Measurements from ENCODE around the gene GPT2. TPM values are rescaled to one million over a fixed set of nuclear protein-coding genes. Genes with fewer than 3 reads are reported as not detected.
"Not testable (repeated sequence)": the region's sequence is repeated elsewhere in the genome, so short reads cannot be mapped to it uniquely, and the experiment has no call there.

GPT2 gene
- total RNA-seq, 2 donors from 2014 or later = 0.23 to 0.60 TPM

- ATAC-seq = no peak
- Mint-ChIP-seq H3K4me1 (no peaks in the 10 kb centered on the region), H3K4me3 (no peak overlapping the region), H3K27me3 (peaks cover 4% of the 10 kb centered on the region), H3K27ac (no peak overlapping the region), H3K36me3 (ENCODE audit: low read depth) (peaks cover 2% of the 10 kb centered on the region)
- no peaks in the 10 kb centered on the region for H3K9me3 ChIP-seq (ENCODE audit: control insufficient read depth, low read length, poor library complexity, severe bottlenecking)
- DNase-seq = no peak
These were observed 42.5 kb downstream of the GPT2 start for GRCh38 chr16:46926470-46927225.

GRCh38 chr16:46927273-46927672 is 43.1 kb downstream of the GPT2 start:
- no peak for ATAC-seq
- H3K9me3 ChIP-seq (ENCODE audit: control insufficient read depth, low read length, poor library complexity, severe bottlenecking) = no peaks in the 10 kb centered on the region
- no peak overlapping the region for H3K4me3 Mint-ChIP-seq
- no peaks in the 10 kb centered on the region for H3K4me1 Mint-ChIP-seq
- peaks cover 4% of the 10 kb centered on the region for H3K27me3 Mint-ChIP-seq
- no peak overlapping the region for H3K27ac Mint-ChIP-seq
- no peak for DNase-seq
- peaks cover 2% of the 10 kb centered on the region for H3K36me3 Mint-ChIP-seq (ENCODE audit: low read depth)

- DNase-seq = no peak
These were observed 44.6 kb downstream of the GPT2 start for GRCh38 chr16:46928811-46929210.

DNA sequence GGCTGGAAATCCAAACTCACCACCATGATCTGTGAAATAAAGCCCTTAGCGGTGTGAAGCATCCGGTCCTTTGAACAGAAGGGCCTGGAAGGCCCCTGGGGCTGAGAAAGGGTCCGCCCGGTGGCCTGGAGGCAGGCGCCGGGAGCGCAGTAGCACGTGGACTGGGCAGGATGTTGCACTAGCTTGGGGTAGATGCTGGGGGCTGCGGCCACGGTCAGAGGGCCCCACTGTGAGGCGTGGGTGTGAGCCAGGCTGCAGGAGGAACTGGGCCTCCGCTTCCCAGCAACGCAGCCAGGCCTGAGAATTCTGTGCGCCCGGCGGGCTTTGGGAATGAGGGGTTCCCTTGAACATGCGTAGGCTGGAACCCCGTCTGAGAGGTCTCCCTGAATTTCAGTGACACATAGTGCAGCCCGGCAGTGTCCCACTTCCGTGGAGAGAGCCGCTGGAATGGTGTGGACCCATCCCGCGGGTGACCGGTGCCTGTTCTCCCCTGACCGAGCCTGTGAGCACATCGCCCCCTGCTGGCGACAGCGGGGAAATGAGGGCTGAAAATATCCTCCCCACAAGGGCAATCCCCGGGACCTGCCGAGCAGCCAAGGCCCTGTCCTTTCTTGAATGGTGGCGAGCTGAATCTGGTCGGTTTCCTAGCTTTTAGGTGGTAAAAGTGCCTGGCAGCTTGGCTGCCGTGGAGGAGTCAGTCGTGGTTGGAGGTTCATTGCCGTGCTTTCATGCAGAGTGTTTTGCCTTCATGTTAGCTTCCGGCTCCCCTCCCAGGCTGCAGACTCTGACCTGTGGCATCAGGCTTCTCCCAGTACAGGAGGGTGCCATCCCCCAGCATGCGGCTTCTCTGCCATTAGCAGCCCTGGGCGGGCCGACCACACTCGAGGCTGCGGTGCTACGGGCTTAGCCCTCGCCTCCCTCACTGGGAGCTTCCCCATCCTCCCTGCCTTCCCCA is 45.5 kb downstream of the GPT2 start:
- ATAC-seq (peak; percentile 89), DNase-seq (peak; percentile 45 to 60 (median 53))
- Mint-ChIP-seq H3K27me3 (peaks cover 4% of the 10 kb centered on the region), H3K4me1 (no peaks in the 10 kb centered on the region), H3K4me3 (no peak overlapping the region), H3K36me3 (ENCODE audit: low read depth) (peaks cover 2% of the 10 kb centered on the region), H3K27ac (no peak overlapping the region)
- no peaks in the 10 kb centered on the region for H3K9me3 ChIP-seq (ENCODE audit: control insufficient read depth, low read length, poor library complexity, severe bottlenecking)

More at GRCh38 chr16:46928811-46929210, 44.6 kb downstream of the GPT2 start:
- Mint-ChIP-seq H3K27ac (no peak overlapping the region), H3K4me3 (no peak overlapping the region), H3K36me3 (ENCODE audit: low read depth) (peaks cover 2% of the 10 kb centered on the region), H3K4me1 (no peaks in the 10 kb centered on the region), H3K27me3 (peaks cover 4% of the 10 kb centered on the region)
- ATAC-seq = no peak
- no peaks in the 10 kb centered on the region for H3K9me3 ChIP-seq (ENCODE audit: control insufficient read depth, low read length, poor library complexity, severe bottlenecking)

GRCh38 chr16:46930861-46931260 is 46.7 kb downstream of the GPT2 start:
- ATAC-seq (no peak), DNase-seq (no peak)
- Mint-ChIP-seq H3K36me3 (ENCODE audit: low read depth) (peaks cover 2% of the 10 kb centered on the region), H3K4me1 (no peaks in the 10 kb centered on the region), H3K4me3 (no peak overlapping the region), H3K27ac (no peak overlapping the region), H3K27me3 (peaks cover 4% of the 10 kb centered on the region)
- no peaks in the 10 kb centered on the region for H3K9me3 ChIP-seq (ENCODE audit: control insufficient read depth, low read length, poor library complexity, severe bottlenecking)

DNA sequence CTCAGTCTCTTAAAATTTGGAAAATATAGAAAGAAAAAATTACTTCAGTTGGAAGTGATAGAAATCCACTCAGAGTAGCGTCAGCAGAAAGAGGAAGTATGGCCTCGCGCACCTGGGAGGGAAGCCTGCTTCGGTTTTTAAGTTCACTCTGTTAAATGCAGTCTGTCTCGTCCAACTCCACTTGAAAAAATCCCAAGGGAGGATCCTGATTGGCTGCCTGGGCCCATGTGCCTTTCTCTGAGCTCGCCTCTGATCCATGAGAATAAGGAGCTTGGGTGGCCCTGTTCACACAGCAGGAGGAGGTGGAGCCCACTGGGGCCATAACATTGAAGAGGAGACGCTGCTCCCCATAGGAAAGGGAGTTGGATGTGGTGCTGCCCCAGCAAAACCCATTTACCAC is 48.6 kb downstream of the GPT2 start:
- Mint-ChIP-seq H3K36me3 (ENCODE audit: low read depth) (peaks cover 2% of the 10 kb centered on the region), H3K4me3 (no peak overlapping the region), H3K27me3 (no peaks in the 10 kb centered on the region), H3K4me1 (no peaks in the 10 kb centered on the region), H3K27ac (peak overlapping the region; percentile 29)
- DNase-seq (no peak), ATAC-seq (no peak)
- no peaks in the 10 kb centered on the region for H3K9me3 ChIP-seq (ENCODE audit: control insufficient read depth, low read length, poor library complexity, severe bottlenecking)

DNA sequence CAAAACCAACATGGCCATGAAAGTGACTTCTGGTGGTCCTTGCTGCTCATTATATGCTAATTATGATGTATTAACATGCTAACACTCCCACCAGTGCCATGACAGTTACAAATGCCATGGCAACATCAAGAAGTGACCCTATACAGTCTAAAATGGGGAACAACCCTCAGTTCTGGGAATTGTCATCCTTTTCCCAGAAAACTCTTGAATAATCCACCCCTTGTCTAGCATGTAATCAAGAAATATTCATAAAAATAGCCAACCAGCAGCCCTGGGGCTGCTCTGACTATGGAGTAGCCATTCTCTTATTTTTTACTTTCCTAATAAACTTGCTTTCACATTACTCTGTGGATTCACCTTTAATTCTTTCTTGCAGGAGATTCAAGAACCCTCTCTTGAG is 53.4 kb downstream of the GPT2 start:
- Mint-ChIP-seq H3K36me3 (ENCODE audit: low read depth) (no peaks in the 10 kb centered on the region), H3K4me3 (no peak overlapping the region), H3K27ac (no peak overlapping the region), H3K27me3 (no peaks in the 10 kb centered on the region), H3K4me1 (no peaks in the 10 kb centered on the region)
- DNase-seq (no peak), ATAC-seq (no peak)
- no peaks in the 10 kb centered on the region for H3K9me3 ChIP-seq (ENCODE audit: control insufficient read depth, low read length, poor library complexity, severe bottlenecking)

DNA sequence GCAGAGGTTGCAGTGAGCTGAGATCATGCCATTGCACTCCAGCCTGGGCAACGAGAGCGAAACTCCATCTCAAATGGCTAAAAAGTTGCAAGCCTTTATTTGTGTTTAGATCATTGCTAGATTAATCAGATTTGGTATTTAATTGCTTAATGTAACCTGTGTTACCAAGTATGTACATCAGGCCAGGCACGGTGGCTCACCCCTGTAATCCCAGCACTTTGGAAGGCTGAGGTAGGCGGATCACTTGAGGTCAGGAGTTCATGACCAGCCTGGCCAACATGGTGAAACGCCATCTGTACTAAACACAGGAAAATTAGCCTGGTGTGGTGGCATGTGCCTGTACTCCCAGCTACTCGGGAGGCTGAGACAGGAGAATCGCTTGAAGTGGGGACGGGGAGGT is 60.6 kb downstream of the GPT2 start:
- H3K9me3 ChIP-seq (ENCODE audit: control insufficient read depth, low read length, poor library complexity, severe bottlenecking); DNase-seq; H3K27ac Mint-ChIP-seq; H3K36me3 Mint-ChIP-seq (ENCODE audit: low read depth); H3K4me3 Mint-ChIP-seq; H3K27me3 Mint-ChIP-seq; ATAC-seq: not testable (repeated sequence)
- peaks cover 10% of the 10 kb centered on the region for H3K4me1 Mint-ChIP-seq

GRCh38 chr16:46947900-46948547 is 63.9 kb downstream of the GPT2 start:
- Mint-ChIP-seq H3K4me3 (no peak overlapping the region), H3K27ac (peak overlapping the region; percentile 53), H3K36me3 (ENCODE audit: low read depth) (no peaks in the 10 kb centered on the region), H3K4me1 (peaks cover 10% of the 10 kb centered on the region), H3K27me3 (no peaks in the 10 kb centered on the region)
- DNase-seq (peak in 1 of 3 donors; percentile 20), ATAC-seq (peak; percentile 70)
- H3K9me3 ChIP-seq (ENCODE audit: control insufficient read depth, low read length, poor library complexity, severe bottlenecking) = no peaks in the 10 kb centered on the region

GRCh38 chr16:46948548-46949166 is 64.5 kb downstream of the GPT2 start:
- no peaks in the 10 kb centered on the region for H3K27me3 Mint-ChIP-seq
- ATAC-seq = no peak
- no peak overlapping the region for H3K4me3 Mint-ChIP-seq
- DNase-seq = no peak
- no peaks in the 10 kb centered on the region for H3K36me3 Mint-ChIP-seq (ENCODE audit: low read depth)
- H3K4me1 Mint-ChIP-seq = peaks cover 10% of the 10 kb centered on the region
- H3K27ac Mint-ChIP-seq = peak overlapping the region; percentile 53
- H3K9me3 ChIP-seq (ENCODE audit: control insufficient read depth, low read length, poor library complexity, severe bottlenecking) = no peaks in the 10 kb centered on the region

GRCh38 chr16:46949241-46949892 is 65.2 kb downstream of the GPT2 start:
- peak; percentile 76 for ATAC-seq

DNA sequence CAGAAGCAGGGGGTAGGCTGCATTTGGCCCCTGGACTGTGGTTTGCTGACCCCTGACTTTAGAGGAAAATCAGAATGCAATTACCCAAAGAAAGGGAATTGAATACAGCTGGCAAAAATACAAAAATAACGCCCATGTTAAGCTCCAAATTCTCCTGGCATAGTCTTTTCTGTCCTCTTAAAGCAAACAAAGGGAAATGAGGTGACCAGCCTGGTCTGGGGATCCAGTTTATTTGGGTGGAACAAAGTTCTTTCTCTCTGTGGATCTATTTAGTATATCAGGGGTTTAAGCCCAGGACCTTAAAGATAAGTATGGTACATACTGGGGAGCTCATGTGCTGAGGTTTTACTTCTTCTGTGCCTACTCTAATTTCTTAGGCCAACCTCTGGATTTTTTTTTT is 65.8 kb downstream of the GPT2 start:
- DNase-seq = no peak
- no peaks in the 10 kb centered on the region for H3K27me3 Mint-ChIP-seq
- H3K4me1 Mint-ChIP-seq = peaks cover 10% of the 10 kb centered on the region
- peaks cover 4% of the 10 kb centered on the region for H3K36me3 Mint-ChIP-seq (ENCODE audit: low read depth)
- H3K4me3 Mint-ChIP-seq = no peak overlapping the region
- H3K9me3 ChIP-seq (ENCODE audit: control insufficient read depth, low read length, poor library complexity, severe bottlenecking) = no peaks in the 10 kb centered on the region
- no peak overlapping the region for H3K27ac Mint-ChIP-seq
- ATAC-seq = no peak

More at GRCh38 chr16:46949241-46949892, 65.2 kb downstream of the GPT2 start:
- H3K4me1 Mint-ChIP-seq = peaks cover 10% of the 10 kb centered on the region
- H3K9me3 ChIP-seq (ENCODE audit: control insufficient read depth, low read length, poor library complexity, severe bottlenecking) = no peaks in the 10 kb centered on the region
- H3K27ac Mint-ChIP-seq = peak overlapping the region; percentile 53
- H3K27me3 Mint-ChIP-seq = no peaks in the 10 kb centered on the region
- DNase-seq = no peak
- H3K36me3 Mint-ChIP-seq (ENCODE audit: low read depth) = no peaks in the 10 kb centered on the region
- no peak overlapping the region for H3K4me3 Mint-ChIP-seq
